NCI-H69 (cell line): ENCODE measurements around the gene RBL1.
"Not testable (repeated sequence)": the region's sequence is repeated elsewhere in the genome, so short reads cannot be mapped to it uniquely, and the experiment has no call there.

ENCODE experiments used
- DNase-seq: peaks from one replicate; lab custom pipeline; 2025; lab: John Stamatoyannopoulos, UW

The RBL1 gene

DNA sequence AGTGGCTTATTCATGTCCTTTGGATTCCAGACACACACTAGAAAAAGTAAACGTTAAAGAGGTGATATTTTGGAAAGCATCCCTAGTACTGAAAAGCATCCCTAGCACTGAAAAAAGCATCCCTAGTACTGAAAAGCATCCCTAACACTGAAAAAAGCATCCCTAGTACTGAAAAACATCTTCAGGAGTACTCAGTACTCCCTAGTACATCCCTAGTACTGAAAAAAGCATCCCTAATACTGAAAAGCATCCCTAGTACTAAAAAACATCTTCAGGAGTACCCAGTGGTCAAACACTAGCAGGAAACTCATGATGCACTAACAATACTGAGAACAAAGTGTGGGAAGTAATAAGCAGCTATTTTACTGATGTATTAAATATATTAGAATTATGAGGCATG is 98.7 kb downstream of the RBL1 start:
- no peak for DNase-seq

DNA sequence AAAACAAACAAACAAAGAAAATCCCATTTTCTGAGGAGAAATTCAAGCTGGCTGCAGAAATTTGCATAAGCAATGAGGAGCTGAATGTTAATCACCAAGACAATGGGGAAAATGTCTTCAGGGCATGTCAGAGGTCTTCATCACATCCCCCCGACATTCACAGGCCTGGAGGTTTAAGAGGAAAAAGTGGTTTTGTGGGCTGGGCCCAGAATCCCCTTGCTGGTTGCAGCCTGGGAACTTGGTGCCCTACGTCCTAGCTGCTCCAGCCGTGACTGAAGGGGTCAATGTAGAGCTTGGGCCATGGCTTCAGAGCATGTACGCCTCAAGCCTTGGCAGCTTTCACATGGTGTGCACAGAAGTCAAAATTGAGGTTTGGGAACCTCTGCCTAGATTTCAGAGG is 101.6 kb downstream of the RBL1 start:
- not testable (repeated sequence) for DNase-seq

DNA sequence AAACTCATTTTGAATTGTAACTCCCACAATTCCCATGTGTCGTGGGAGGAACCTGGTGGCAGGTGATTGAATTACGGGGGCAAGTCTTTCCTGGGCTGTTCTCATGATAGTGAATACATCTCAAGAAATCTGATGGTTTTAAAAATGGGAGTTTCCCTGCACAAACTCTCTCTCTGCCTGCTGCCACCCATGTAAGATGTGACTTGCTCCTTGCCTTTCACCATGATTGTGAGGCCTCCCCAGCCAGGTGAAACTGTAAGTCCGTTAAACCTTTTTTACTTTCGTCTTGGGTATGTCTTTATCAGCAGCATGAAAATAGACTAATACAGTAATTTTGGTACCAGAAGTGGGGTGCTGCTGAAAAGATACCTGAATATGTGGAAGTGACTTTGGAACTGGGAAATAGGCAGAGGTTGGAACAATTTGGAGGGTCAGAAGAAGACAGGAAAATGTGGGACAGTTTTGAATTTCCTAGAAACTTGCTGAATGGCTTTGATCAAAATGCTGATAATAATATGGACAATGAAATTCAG is 102.9 kb downstream of the RBL1 start:
- no peak for DNase-seq

DNA sequence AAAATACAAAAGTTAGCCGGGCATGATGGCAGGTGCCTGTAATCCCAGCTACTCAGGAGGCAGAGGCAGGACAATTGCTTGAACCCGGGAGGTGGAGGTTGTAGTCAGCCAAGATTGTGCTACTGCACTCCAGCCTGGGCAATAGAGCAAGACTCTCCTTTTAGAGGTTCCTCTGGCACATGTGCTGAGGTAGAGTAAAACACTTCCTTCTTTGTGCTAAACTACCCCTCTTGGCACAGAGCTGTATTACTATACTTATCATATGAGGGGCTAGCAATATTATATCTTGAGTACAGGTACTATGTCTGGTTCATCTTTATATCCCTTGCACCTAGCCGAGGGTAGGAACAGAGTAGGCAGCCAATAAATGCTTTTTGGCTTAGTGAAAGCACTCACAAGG is 104.1 kb downstream of the RBL1 start:
- no peak for DNase-seq

DNA sequence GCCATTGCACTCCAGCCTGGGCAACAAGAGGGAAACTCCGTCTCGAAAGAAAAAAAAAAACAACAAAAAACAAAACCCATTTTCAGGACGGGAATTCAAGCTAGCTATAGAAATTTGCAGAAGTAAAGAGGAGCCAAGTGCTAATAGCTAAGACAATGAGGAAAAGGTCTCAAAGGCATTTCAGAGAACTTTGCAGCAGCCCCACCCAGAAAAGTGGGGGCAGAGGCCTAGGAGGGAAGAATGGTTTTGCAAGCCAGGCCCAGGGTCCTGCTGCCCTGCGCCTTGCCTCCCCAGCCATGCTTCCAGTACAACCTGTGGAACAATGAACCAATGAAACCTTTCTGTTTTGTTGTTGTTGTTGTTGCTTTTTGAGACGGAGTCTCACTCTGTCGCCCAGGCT is 106.0 kb downstream of the RBL1 start:
- DNase-seq: no peak

DNA sequence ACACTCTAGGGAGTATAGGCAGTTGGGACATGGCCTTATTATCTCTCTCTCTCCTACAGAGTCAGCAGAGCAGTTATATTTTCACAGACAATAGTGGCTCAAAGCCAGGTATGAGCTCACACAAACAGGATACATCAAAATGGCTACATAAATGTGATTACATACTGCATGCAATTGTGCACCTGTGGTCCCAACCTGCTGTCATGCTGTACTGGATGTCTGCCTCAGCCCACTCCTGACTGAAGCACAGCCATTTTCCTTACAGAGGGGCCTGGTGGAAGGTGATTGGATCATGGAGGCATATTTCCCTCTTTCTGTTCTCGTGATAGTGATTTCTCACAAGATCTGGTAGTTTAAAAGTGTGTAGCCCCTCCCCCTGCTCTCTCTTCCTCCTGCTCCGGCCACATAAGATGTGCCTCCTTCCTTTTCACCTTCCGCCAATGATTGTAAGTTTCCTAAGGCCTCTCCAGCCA is 107.3 kb downstream of the RBL1 start:
- peak; percentile 55 for DNase-seq

DNA sequence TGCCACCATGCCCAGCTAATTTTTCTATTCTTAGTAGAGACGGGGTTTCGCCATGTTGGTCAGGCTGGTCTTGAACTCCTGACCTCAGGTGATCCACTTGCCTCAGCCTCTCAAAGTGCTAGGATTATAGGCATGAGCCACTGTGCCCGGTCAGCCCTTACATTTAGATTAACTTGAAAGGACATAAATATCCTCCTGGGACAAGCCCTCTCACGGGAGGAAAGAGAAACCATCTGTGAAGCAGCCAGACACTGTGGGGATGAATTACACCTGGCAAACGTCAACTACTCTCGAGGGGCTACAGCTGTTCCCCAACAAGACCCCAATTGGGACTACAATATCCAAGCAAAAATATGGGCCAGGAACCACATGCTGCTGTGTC is 111.5 kb downstream of the RBL1 start:
- DNase-seq: peak; percentile 19

DNA sequence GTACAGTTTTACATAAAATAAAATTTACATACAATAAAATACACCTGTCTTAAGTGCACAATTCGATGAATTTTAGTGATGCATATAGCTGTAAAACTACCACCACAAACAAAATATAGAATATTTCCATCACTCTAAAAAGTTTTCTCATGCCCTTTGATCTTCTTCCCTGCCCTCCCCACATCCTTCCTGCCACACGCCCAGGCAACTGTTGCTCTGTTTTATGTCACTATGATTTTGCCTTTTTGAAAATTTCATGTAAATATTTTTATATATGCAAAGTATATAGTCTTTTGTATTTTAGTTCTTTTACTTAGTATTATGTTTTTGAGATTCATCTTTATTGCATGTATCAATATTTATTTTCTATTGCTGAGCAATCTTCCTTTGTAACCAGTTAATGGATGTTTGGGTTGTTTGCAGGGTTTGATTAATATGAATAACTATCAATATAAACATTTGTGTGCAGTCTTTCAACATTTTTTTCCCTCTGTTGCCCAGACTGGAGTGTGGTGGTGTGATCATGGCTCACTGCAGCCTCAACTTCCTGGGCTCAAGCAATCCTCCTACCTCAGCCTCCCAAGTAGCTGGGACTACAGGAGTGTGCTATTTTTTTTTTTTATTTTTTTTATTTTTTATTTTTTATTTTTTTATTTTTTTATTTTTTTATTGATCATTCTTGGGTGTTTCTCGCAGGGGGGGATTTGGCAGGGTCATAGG is 120.5 kb downstream of the RBL1 start:
- no peak for DNase-seq

DNA sequence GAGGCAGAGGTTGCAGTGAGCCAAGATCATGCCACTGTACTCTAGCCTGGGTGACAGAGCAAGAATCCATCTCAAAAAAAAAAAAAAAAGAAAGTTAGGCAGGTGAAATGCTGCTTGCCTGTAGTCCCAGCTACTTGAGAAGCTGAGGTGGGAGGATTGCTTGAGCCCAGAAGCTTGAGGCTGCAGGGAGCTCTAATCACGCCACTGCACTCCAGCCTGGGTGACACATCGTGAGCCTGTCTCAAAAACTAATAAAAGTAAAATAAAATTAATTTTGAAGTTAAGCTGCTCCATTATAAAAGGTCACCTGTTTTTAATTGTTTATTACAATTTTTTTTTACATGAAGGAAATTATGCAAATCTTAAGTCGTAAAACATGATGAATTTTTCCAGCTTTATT is 121.1 kb downstream of the RBL1 start:
- no peak for DNase-seq

DNA sequence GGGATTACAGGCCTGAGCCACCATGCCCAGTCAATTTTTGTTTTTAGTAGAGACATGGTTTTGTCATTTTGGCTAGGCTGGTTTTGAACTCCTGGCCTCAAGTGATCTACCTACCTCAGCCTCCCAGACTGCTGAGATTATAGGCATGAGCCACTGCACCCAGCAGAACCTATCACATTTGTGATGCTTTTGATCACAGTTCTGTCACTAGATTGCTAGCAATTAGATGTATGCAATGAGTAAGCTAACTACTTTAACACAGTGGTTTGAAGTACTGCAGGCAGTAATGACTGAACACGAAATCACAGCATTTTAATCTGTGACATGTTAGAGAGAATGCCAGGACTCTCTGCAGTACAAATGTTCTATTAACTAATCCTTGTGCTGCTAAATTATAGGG is 124.7 kb downstream of the RBL1 start:
- no peak for DNase-seq

DNA sequence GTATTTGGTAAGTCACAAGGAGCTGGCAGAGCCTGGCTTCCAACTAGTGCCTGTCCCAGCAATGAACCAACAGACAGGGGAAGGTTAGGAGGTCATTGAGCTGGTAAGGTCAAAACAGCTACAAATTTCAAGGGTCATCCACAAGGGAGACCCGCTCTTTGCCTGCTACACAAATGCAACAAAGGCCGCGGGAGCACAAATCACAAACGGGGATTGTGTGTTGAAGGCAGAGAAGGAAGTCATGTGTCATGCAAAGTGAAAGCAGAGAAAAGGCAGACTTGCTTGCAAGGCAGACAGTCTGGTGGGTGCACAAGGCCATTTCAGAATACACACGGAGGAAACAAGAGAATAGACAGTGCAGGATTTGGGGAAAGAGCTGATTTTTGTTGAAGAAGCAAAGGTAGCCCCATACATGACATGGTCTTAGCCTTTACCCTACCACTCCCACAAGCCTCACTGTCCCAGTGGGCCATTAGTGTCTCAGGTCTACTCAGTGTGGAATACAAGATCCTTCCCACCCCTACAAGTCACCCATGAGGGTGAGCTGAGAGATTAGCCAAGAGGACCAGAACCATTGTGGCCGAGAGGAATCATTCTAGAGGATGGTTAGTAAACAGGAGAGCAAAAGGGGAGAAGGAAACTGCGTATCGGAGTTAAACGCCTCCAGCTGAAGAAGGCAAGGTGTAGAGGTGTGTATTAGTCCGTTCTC is 126.2 kb downstream of the RBL1 start:
- DNase-seq: no peak

DNA sequence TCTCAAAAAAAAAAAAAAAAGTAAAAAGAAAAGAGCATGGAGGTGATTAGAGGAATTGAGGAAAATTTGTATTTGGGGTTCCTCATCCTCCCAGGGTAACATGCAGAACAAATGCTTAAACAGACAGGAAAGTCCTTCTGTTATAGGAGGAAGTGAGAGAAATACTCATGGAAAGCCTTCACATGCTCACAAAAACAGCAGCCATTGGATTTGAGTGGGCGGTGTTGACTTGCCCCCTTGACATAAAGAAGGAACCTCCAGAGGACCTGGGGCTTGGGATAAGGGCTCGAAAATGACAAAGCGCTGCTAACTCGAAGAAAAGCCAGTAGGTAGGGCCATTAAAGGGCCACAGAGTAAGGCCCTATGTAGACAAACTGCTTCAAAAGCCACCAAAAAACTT is 126.7 kb downstream of the RBL1 start:
- DNase-seq: no peak

DNA sequence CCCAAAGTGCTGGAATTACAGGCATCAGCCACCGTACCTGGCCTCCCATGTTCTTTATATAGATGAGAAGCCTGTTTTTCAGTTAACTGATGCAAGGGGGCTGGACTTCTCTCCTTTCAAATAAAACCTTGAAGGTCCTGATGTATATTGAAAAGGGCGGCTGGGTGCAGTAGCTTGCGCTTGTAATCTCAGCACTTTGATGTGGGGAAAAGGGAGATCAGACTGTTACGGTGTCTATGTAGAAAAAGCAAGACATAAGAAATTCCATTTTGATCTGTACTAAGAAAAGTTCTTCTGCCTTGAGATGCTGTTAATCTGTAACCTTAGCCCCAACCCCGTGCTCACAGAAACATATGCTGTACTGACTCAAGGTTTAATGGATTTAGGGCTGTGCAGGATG is 128.2 kb downstream of the RBL1 start:
- DNase-seq: no peak

DNA sequence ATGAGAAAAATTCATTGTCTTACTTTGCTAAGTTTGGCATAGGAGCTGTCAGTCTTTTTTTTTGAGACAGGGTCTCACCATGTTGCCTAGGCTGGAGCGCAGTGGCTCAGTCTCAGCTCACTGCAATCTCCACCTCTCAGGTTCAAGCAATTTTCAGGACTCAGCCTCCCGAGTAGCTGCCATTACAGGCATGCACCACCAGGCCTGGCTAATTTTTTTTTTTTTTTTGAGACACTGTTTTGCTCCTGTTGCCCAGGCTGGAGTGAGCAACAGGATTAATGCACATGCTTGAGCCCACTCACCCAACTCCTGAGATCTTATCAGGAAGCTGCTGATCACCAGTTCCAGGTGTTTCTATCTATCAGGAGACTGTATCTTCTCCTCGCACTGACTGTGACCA is 128.8 kb downstream of the RBL1 start:
- DNase-seq: not testable (repeated sequence)

DNA sequence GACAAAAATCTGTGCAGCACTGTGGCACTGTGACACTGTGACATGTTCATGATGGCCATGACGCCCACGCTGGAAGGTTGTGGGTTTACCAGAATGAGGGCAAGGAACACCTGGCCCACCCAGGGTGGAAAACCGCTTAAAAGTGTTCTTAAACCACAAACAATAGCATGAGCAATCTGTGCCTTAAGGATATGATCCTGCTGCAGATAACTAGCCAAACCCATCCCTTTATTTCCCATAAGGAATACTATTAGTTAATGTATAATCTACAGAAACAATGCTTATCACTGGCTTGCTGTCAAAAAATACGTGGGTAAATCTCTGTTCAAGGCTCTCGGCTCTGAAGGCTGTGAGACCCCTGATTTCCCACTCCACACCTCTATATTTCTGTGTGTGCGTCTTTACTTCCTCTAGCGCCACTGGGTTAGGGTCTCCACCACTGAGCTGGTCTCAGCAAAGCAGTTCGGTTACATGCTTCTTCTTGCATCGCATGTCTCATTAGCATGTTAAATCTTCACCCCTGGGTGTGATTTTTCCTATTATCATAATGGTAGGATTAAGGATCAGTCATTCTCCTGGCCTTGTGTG is 133.3 kb downstream of the RBL1 start:
- not testable (repeated sequence) for DNase-seq

DNA sequence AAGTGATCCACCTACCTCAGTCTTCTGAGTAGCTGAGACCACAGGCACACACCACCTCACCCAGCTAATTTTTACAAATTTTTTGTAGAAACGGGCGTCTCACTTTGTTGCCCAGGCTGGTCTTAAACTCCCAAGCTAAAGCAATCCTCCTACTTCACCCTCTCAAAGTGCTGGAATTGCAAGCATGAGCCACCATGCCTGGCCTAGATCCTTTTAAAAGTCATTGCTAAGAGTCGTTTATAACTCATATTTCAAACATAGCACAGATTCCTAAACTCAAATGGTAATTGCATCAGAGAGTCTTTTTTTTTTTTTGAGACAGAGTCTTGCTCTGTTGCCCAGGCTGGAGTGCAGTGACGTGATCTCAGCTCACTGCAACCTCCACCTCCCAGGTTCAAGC is 136.6 kb downstream of the RBL1 start:
- no peak for DNase-seq

DNA sequence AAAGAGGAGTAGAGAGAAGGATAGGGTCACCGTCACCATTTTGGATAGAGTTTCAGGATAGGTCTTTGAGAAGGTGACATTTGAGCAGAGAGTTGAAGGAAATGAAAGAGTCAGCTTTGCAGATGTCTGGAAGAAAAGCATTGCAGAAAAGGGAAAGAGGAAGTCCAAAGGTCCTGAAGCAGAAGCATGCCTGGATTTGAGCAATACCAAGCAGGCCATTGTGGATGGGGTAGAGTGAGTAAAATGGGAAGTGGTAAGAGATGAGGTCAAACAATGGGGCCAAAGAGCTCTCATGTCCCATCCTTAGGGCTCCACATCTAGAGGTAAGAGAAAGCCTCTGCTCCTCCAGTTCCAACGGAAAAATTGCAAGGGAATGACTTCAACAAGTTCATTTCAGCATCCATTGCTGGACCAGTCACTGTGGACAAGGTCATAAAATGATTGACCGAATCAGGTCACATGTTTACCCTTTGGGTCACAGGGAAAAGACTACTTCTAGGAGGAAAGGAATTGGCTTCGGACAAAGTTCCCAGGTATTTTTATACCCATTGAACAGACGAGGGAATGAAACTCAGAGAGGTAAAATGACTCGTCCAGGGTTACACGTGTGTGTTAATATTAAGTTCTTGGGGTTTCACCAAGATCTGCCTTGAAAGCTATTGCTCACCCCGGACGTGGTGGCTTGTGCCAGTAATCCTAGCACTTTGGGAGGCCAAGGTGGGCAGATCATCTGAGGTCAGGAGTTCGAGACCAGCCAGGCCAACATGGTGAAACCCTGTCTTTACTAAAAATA is 137.7 kb downstream of the RBL1 start:
- DNase-seq: no peak

DNA sequence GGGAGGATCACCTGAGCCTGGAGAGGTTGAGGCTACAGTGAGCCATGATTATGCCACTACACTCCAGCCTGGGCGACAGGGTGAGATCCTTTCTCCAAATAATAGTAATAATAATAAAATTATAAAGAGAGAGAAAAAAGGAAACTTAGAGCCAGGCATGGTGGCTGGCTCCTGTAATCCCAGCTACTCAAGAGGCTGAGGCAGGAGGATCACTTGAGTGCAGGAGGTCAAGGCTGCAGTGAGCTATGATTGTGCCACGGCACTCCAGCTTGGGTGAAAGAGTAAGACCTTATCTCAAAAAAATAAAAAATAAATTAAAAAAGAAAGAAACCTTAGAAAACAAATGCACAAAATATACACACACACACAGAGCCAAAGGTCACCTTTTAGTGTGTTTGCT is 139.1 kb downstream of the RBL1 start:
- no peak for DNase-seq

DNA sequence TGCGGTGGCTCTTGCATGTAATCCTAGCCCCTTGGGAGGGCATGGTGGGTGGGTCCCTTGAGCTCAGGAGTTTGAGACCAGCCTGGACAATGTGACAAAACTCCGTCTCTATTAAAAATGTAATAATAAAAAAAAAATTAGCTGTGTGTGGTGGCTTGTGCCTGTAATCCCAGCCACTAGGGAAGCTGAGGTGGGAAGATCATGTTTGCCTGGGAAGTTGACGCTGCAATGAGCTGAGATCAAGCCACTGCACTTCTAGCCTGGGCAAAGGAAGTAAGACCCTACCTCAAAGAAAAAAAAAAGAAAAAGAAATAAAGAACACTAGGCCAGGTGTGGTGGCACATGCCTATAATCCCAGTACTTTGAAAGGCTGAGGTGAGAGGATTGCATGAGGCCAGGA is 139.8 kb downstream of the RBL1 start:
- DNase-seq: no peak

DNA sequence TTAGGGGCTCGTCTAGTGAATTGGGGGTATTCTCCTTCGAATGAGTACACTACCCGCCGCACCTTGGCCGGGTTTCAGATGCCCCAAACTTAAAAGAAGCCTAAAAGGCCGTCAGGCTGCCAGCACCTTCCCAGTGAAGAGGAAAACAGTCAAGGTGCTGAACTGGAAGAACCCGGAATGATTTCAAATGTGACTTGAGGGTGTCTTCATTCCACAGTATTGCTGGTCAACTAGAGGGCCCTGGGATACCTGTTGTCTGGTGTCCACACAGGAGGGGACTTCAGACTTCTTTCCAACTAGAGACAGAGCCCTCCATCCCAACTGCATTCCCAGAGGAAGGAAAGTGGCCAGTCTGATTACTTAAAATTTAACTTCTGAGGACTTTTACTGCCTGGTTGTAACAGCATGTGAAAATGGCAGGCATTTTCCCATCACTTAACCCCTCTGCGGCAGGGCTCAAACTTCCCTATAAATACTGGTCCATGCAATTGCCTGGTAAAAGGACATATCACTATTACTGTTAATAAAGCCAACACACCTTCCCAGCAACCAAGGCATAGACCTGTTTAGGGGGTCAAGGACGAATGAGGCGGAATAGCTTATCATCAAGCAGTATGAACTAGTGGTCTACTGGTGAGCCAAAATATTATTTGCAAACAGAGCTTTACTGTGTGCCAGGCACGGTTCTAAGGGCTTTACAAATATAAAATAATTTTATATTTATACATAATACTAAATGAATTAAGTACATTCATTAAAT is 143.6 kb downstream of the RBL1 start:
- peak; percentile 43 for DNase-seq

DNA sequence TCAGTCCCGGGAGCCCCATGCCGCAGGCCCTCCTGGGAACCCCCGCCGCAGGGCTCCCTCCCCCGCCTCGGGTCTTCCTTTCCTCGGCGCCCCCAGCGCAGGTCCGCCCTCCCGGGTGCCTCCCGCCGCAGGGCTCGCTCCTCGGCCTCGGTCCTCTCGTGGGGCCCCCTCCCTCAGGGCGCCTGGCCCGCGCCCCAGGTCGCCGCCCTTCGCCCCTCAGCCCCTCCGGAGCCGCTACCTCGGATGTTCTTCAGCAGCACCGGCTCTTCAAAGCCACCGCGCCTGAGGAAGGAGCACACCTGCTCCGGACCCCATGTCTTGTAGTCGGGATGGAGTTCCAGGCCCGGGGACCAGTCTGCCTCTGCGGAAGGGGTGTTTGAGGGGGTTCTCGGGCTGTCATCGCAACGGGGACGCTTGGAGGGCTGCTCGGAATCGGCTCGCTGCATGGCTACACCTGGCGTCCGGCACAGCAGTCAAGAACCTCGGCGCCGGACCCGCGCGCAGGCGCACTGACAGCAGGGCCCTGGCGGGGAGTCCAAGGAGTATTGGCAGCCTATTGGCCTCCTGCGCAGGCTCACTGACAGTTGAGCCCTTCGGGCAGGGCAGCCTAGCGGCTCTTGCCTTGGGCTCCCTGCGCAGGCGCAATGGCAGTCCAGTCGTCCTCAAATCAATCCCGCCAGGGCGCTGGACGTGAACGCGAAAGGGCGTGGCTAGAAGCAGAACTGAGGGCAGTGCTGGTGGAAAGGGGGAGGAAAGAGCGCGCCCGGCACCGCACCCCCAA is 144.4 kb downstream of the RBL1 start, which contains the start of gene SAMHD1:
TSS of gene SAMHD1 (minus strand) at position 511 of the 781 bp plus-strand sequence. CDS start at position 446, 65 bp downstream.
- DNase-seq: peak; percentile 97
